Measurements from ENCODE around the gene LRRC8B. TPM values are rescaled to one million over a fixed set of nuclear protein-coding genes. Genes with fewer than 3 reads are reported as not detected.

The LRRC8B gene
- polyA plus RNA-seq, 3 donors: 4.5 to 9.1 (median 7.9) TPM

GRCh38 chr1:89641781-89642180, 117.2 kb downstream of the LRRC8B start:
- 49% methylated on average over 3 of the region's 4 CpGs for WGBS (ENCODE audit: insufficient coverage)
- peaks cover 88% of the 10 kb centered on the region for H4K20me1 ChIP-seq (ENCODE audit: insufficient read depth, low read length)
- Mint-ChIP-seq H3K27ac (peak overlapping the region; percentile 73 to 87 (median 79)), H3K36me3 (peaks cover 8 to 14% of the 10 kb centered on the region in 2 donors), H3K4me3 (no peak overlapping the region), H3K27me3 (ENCODE audit: low read depth in 3 of 3) (no peaks in the 10 kb centered on the region), H3K9me3 (peaks cover 2 to 15% (median 6%) of the 10 kb centered on the region in 7 donors), H3K4me1 (peaks cover 54% of the 10 kb centered on the region)
- no peaks in the 10 kb centered on the region for H3K27me3 ChIP-seq (ENCODE audit: control insufficient read depth in 2 of 2, insufficient read depth in 2 of 2, low read length in 2 of 2)
- peak overlapping the region; percentile 13 for H3K4me2 ChIP-seq (replicated peaks; ENCODE audit: extremely low read depth, low read length, poor library complexity, severe bottlenecking)
- peaks cover 100% of the 10 kb centered on the region for H3K79me2 ChIP-seq (ENCODE audit: insufficient read depth, low read length)
- no peak for TF ChIP-seq CTCF (IDR thresholded peaks at IDR 0.05)
- no peak overlapping the region for H3K9ac ChIP-seq (ENCODE audit: insufficient read depth, low read length, poor library complexity, severe bottlenecking)
- peak overlapping the region in 1 of 2 donors; percentile 58 for H3K27ac ChIP-seq (ENCODE audit: low read depth in 1 of 2, low read length in 2 of 2)
- peaks cover 0 to 6% of the 10 kb centered on the region in 2 donors for H3K36me3 ChIP-seq (replicated peaks in 1 of 2; ENCODE audit: control insufficient read depth in 1 of 2, insufficient read depth in 2 of 2, low read length in 2 of 2)
- no peak overlapping the region for H2AFZ ChIP-seq (ENCODE audit: insufficient read depth, low read depth, low read length, poor library complexity, severe bottlenecking)
- peaks cover 0 to 7% of the 10 kb centered on the region in 2 donors for H3K9me3 ChIP-seq (replicated peaks in 1 of 2; ENCODE audit: control insufficient read depth in 1 of 2, insufficient read depth in 1 of 2, low read length in 2 of 2)
- H3K4me1 ChIP-seq (ENCODE audit: control insufficient read depth in 1 of 2, insufficient read depth in 2 of 2, low read length in 2 of 2): peaks cover 33 to 56% of the 10 kb centered on the region in 2 donors
- intact Hi-C loops (cut with micrococcal nuclease): no loop called here
- peak overlapping the region in 1 of 3 experiments; percentile 11 for H3K4me3 ChIP-seq (replicated peaks in 1 of 3; ENCODE audit: low read depth in 2 of 3, low read length in 3 of 3)
- peak in 2 of 3 donors; percentile 29 to 51 for DNase-seq

- Histone ChIP-seq H3K4me1 (ENCODE audit: control insufficient read depth in 1 of 2, insufficient read depth in 2 of 2, low read length in 2 of 2) (peaks cover 23 to 39% of the 10 kb centered on the region in 2 donors), H3K9ac (ENCODE audit: insufficient read depth, low read length, poor library complexity, severe bottlenecking) (no peak overlapping the region), H3K4me3 (replicated peaks in 1 of 3; ENCODE audit: low read depth in 2 of 3, low read length in 3 of 3) (no peak overlapping the region), H3K36me3 (replicated peaks in 1 of 2; ENCODE audit: control insufficient read depth in 1 of 2, insufficient read depth in 2 of 2, low read length in 2 of 2) (peaks cover 0 to 6% of the 10 kb centered on the region in 2 donors), H4K20me1 (ENCODE audit: insufficient read depth, low read length) (peaks cover 89% of the 10 kb centered on the region), H2AFZ (ENCODE audit: insufficient read depth, low read depth, low read length, poor library complexity, severe bottlenecking) (no peak overlapping the region), H3K27ac (ENCODE audit: low read depth in 1 of 2, low read length in 2 of 2) (peak overlapping the region in 1 of 2 donors; percentile 64), H3K9me3 (replicated peaks in 1 of 2; ENCODE audit: control insufficient read depth in 1 of 2, insufficient read depth in 1 of 2, low read length in 2 of 2) (peaks cover 0 to 7% of the 10 kb centered on the region in 2 donors), H3K79me2 (ENCODE audit: insufficient read depth, low read length) (peaks cover 100% of the 10 kb centered on the region), H3K4me2 (replicated peaks; ENCODE audit: extremely low read depth, low read length, poor library complexity, severe bottlenecking) (no peak overlapping the region), H3K27me3 (ENCODE audit: control insufficient read depth in 2 of 2, insufficient read depth in 2 of 2, low read length in 2 of 2) (no peaks in the 10 kb centered on the region)
- no CpG with 5 or more reads among the region's 2 CpGs for WGBS (ENCODE audit: insufficient coverage)
- Mint-ChIP-seq H3K9me3 (peaks cover 2 to 15% (median 6%) of the 10 kb centered on the region in 7 donors), H3K4me1 (peaks cover 43% of the 10 kb centered on the region), H3K27ac (no peak overlapping the region), H3K4me3 (no peak overlapping the region), H3K27me3 (ENCODE audit: low read depth in 3 of 3) (no peaks in the 10 kb centered on the region), H3K36me3 (peaks cover 8 to 19% of the 10 kb centered on the region in 2 donors)
- intact Hi-C loops (cut with micrococcal nuclease): no loop called here
- no peak for TF ChIP-seq CTCF (IDR thresholded peaks at IDR 0.05)
- DNase-seq: no peak
Observed at GRCh38 chr1:89643577-89643976, 118.9 kb downstream of the LRRC8B start.
